GM12865 (cell line): ENCODE results near the gene TRAF3IP1.
"Not testable (repeated sequence)": the region's sequence is repeated elsewhere in the genome, so short reads cannot be mapped to it uniquely, and the experiment has no call there.

Experiments
- DNase-seq: peaks from one replicate; pipeline ENCODE4 v3.0.0; 2010; ENCODE audit warnings: low read depth
- H3K4me3 ChIP-seq: 2 replicates; pipeline ENCODE4 v1.5.1; 2011; ENCODE audit warnings: mild to moderate bottlenecking, low read depth, low read length, control low read depth
- TF ChIP-seq, protein P1 (sequence below): IDR thresholded peaks from 2 replicates; pipeline ENCODE4 v1.5.1; 2011; ENCODE audit warnings: low read length, control low read depth, low read depth, inconsistent platforms; ENCODE audit not compliant: insufficient read depth; ENCODE audit errors: missing control alignments

Gene TRAF3IP1

DNA sequence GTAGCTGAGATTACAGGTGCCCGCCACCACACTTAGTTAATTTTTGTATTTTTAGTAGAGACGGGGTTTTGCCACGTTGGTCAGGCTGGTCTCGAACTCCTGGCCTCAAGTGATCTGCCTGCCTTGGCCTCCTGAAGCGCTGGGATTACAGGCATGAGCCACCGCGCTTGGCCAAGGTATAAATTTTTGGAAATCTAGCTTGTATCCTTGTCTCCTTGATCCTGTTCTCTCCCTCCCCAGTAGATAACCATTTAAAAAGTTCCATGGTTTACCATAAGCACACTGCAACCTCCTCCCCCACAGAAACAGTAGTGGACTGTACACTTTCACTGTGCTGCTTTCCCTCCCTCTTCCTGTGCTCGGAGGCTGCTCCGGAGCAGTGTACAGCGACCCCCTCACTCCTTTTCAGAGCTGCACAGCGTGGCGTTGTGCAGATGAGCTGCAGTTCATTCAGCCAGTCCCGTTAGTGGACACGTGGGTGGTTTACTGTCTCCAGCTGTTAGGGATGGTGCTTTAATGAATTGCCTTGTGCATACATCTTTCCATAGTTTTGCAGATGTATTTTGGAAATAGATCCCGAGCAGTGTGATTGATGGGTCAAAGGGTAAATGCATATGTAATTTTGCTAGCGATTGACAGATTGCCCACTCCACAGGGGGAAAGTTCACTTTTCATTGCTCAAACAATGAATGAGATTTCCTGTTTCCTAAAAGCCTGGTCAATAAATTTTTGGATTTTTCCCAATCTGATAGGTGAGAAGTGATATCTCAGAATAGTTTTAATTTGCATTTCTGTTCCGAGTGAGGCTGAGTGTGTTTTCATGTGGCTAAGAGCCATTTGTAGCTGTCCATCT, 121.2 kb downstream of the TRAF3IP1 start:
- H3K4me3 ChIP-seq = no peak overlapping the region
- no peak for DNase-seq
- TF ChIP-seq, protein P1, sequence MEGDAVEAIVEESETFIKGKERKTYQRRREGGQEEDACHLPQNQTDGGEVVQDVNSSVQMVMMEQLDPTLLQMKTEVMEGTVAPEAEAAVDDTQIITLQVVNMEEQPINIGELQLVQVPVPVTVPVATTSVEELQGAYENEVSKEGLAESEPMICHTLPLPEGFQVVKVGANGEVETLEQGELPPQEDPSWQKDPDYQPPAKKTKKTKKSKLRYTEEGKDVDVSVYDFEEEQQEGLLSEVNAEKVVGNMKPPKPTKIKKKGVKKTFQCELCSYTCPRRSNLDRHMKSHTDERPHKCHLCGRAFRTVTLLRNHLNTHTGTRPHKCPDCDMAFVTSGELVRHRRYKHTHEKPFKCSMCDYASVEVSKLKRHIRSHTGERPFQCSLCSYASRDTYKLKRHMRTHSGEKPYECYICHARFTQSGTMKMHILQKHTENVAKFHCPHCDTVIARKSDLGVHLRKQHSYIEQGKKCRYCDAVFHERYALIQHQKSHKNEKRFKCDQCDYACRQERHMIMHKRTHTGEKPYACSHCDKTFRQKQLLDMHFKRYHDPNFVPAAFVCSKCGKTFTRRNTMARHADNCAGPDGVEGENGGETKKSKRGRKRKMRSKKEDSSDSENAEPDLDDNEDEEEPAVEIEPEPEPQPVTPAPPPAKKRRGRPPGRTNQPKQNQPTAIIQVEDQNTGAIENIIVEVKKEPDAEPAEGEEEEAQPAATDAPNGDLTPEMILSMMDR = no peak

DNA sequence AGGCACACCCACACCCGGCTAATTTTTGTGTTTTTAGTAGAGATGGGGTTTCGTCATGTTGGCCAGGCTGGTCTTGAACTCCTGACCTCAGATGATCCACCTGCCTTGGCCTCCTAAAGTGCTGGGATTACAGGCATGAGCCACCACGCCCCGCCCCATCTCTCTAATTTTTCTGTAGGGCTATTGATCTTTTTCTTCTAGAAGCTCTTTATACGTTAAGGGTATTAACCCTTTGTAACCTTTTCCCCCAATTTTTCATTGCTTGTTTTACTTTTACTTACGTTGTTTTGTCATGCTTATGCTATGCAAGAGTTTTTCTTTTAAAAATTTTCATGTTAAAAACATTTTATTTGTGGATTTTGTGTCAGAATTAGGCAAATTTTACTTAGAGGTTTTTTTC, 121.9 kb downstream of the TRAF3IP1 start:
- not testable (repeated sequence) for DNase-seq, H3K4me3 ChIP-seq

DNA sequence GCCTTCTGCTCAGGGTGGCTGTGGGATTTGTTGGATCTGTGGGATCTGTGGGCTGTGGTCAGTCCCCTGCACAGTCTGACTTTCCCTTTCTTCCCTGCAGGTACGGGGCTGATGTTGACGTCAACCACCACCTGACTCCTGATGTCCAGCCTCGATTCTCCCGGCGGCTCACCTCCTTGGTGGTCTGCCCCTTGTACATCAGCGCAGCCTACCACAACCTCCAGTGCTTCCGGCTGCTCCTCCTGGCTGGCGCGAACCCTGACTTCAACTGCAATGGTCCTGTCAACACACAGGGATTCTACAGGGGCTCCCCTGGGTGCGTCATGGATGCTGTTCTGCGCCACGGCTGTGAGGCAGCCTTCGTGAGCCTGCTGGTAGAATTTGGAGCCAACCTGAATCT, 123.9 kb downstream of the TRAF3IP1 start:
- TF ChIP-seq, protein P1 = no peak
- no peak overlapping the region for H3K4me3 ChIP-seq
- no peak for DNase-seq

DNA sequence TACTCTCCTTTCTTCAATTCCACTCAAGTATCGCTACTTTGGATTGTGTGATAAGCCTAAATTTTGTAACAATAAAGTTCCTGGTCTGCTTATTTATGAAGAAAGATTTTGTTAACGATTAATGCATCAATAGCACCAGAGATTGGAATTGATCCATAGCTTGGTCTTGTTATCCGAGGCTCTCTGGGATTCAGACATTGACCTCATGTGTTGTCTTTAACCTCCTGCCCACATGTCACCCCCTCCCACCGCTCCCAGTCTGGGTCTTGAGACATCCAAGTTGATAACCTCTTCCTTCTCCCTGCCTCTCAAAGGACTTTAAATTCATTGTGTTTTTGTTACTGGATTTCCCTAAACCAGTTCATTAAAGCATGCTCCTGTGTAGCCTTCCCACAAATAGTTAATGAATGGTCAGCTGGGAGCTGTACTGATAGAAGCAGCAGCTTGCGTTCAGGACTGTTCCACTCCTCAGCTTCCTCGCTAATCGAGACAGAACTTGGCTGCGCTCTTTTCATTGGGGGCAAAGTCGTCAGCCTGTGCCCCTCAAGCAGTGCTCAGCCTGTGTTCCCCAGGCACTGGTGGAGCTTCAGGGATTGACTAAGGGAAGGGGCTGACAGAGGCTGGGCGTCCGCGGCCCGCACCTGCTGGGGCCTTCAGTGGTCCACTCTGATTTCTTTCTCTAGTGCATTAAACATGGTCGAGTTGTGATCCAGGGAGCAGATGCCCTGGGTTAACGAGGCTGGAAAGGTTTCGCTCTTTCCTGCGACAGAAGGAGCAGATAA, 125.3 kb downstream of the TRAF3IP1 start:
- TF ChIP-seq, protein P1 = no peak
- H3K4me3 ChIP-seq = no peak overlapping the region
- no peak for DNase-seq

DNA sequence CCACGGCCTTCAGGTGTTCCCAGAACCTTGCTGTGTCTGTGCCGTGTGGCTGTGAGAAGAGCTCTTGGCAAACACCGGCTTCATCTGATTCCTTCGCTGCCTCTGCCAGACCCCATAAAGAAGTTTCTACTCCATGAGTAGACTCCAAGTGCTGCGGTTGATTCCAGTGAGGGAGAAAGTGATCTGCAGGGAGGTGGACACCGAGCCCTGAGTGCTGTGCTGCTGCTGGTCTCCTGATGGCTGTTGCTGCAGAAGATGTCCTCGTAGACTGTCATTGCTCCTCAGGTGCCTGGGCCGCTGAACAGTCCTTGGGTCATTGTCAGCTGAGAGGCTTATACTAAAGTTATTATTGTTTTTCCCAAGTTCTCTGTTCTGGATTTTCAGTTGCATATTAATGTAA, 126.1 kb downstream of the TRAF3IP1 start:
- TF ChIP-seq, protein P1 = no peak
- DNase-seq = no peak
- H3K4me3 ChIP-seq = no peak overlapping the region

DNA sequence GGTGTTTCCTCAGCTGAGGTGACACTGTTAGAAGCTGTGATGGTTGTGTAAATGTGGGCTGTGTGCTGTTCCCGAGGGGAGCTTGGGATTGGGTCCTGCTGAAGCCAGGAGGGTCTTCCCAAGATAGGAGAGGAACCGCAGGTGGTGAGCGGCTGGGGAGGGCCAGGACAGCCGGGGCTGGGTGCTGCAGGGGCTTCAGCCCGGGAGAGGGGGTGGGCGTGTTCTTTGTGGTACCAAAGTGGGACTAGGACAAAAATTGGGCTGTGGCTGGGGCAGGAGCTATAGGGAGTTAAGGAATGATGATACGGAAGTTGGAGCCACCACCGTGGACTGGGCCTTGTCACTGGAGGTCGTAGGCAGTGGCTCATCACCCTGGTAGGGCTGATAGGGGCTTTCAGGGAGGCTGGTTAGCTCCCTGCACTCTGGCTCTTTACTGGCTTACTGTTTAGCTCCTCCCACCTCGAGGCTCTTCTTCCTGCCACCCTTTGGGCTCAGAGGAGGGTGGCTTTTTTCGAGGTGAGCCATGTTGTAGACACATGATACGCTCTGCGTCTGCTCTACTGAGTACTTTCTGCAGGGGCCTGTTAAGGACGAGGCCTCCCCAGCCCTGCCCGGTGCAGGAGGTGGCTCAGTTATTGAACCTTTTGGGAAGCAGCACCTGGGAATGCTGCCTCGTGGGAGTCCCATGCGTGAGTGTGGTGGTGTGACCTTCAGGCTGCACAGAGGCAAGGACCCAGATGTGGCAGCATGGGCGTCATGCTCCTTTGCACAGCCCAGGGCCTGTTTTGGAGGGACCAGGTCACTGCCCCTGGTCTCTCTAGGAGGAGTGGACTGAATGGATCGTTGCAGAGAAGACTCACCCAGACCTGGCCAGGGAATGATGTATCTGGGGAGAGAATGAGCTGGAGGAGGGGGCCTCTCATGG, 128.0 kb downstream of the TRAF3IP1 start:
- H3K4me3 ChIP-seq = no peak overlapping the region
- no peak for DNase-seq
- TF ChIP-seq, protein P1 = no peak

DNA sequence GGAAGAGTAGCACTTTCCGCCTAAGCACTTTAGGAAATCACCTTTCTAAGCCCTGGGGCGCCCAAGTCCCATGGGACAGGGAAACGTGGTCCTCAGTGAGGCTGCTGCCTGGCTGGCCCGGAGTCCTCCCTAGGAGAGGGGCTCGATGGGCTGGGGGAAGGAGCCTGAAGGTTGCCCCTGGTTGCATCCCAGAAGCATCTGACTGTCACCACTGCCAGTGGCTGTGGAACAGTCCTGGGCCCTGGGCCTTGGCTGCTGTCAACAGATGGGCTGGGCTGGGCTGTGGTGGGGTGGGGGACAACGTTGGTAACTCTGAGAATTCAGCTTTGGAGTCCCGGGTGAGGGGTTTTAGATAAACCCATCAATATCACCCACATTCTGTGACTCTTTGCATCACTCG, 128.9 kb downstream of the TRAF3IP1 start:
- TF ChIP-seq, protein P1 = no peak
- DNase-seq = no peak
- H3K4me3 ChIP-seq = no peak overlapping the region
